ENCODE data around the gene VPREB1. TPM values are rescaled to one million over a fixed set of nuclear protein-coding genes. Genes with fewer than 3 reads are reported as not detected.
"Not testable (repeated sequence)": the region's sequence is repeated elsewhere in the genome, so short reads cannot be mapped to it uniquely, and the experiment has no call there.

Gene VPREB1
- total RNA-seq, 1 donor from 2014 or later: not detected

DNA sequence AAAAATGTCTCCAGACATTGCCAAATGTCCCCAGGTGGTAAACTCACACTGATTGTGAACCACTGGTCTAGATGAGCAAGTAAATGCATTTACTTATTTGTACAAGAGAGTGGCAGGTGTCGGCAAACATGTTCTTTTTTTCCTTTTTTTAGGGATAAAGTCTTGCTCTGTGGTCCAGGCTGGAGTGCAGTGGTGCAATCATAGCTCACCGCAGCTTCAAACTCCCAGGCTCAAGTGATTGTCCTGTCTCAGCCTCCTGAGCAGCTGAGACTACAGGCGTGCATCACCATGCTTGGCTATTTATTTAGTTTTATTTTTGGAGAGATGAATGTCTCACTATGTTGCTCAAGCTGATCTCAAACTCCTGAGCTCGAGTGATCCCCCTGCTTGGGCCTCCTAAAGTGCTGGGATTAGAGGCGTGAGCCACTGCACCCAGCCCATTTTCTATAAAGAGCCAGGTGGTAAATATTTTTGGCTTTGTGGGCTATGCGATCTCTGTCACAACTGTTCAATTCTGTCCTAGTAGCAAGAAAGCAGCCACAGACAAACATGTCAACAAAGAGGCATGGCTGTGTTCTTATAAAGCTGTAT, 1.4 kb downstream of the VPREB1 start:
- DNase-seq (ENCODE audit: low read depth in 2 of 2): no peak

DNA sequence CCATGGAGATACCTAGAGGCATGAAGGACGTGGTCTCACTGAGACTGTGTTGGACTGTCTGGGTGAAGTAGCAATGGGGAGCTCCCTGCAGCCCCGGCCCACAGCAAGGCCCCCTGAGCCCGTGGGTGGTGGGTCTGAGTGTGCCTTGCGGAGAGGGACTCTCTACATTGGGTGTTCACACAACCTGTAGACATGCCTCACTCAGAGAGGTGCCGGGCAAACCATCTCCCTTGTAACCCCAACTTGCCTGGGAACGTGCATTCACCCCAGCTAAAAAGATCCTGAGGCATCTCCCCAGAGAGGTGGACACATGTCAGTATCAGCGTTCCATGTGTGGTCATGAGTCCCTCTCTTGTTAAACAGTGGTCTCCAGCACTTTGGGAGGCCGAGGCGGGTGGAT, 2.1 kb downstream of the VPREB1 start:
- DNase-seq (ENCODE audit: low read depth in 2 of 2): no peak

DNA sequence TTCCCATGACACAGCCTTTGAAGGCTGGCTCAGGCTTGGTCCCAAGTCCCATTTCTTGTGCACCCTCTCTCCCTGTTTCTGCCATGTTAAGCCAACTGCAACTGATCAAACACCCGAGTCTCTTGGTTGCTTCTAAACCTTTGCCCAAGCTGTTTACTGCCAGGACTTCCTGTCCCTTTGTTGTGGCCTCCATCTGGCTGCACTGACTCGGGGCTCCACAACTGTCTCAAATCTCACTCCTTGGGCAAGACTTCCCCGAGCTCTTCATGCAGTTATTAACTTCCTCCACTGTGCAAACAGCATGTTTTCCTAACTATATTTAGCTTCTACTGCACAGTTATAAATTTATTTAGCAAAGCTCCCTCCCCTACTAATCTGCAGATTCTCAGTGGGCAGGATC, 4.3 kb downstream of the VPREB1 start:
- DNase-seq (ENCODE audit: low read depth in 2 of 2): no peak

DNA sequence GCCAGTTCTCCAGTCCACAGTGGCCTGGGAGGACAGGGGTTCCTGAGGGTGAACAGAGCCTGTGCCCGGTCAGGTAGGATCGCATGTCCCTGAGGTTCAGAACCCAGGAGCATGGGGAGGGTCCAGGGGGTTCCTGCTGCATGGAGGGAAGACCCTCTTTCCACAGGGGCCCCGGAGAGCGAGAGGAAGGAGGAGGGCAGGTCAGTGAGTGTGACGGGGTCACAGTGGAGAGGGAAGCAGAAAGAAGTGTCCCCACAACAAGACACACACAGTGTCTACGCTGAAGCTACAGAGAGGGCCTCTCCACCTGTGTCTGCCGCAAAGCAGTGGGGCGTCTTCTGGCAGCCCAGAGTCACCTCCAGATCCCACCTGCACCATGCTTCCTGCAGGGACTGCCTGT, 6.1 kb downstream of the VPREB1 start:
- DNase-seq (ENCODE audit: low read depth in 2 of 2): not testable (repeated sequence)

DNA sequence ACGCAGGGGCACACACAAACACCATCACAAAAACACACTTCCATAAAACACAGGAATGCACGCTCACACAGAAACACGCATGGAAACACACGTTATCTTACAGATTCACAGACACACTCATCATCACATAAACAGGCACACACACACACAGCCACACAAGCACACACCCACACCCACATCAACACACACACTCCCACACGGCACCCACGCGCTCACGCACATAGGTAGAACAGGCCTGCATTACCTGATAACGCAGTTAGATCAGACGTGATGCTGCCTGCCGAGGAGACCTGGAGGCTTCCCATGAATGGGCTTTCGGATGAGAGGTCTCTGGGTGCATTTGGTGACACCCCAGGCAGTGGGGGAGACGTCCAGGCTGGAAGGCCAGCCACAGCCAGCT, 11.5 kb downstream of the VPREB1 start:
- not testable (repeated sequence) for DNase-seq (ENCODE audit: low read depth in 2 of 2)

DNA sequence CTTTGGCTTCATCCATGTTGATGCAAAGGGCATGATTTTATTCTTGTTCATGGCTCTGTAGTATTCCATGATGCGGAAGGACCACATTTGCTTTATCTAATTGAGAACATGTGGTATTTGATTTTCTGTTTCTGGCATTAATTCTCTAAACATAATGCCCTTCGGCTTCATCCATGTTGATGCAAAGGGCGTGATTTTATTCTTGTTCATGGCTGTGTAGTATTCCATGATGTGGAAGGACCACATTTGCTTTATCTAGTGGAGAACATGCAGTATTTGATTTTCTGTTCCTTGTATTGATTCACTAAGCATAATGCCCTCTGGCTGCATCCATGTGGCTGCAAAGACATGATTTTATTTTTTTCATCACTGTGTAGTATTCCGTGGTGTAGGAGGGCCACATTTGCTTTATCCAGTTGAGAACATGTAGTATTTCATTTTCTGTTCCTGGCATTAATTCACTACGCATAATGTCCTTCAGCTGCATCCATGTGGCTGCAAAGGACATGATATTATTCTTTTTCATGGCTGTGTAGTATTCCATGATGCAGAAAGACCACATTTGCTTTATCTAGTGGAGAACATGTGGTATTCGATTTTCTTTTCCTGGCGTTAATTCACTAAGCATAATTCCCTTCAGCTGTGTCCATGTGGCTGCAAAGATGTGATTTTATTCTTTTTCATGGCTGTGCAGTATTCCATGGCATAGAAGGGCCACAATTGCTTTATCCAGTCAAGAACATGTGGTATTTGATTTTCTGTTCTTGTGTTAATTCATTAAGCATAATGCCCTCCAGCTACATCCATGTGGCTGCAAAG, 14.2 kb downstream of the VPREB1 start:
- not testable (repeated sequence) for DNase-seq (ENCODE audit: low read depth in 2 of 2)

DNA sequence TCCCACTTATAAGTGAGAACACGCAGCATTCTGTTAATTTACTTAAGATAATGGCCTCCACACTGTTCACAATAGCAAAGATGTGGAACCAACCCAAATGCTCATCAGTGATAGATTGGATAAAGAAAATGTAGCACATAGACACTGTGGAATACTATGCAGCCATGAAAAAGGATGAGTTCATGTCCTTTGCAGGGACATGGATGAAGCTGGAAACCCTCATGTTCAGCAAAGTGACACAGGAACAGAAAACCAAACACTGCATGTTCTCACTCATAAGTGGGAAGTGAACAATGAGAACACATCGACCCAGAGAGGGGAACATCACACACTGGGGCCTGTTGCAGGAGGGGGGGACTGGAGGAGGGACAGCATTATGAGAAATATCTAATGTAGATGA, 15.6 kb downstream of the VPREB1 start:
- DNase-seq (ENCODE audit: low read depth in 2 of 2): not testable (repeated sequence)

DNA sequence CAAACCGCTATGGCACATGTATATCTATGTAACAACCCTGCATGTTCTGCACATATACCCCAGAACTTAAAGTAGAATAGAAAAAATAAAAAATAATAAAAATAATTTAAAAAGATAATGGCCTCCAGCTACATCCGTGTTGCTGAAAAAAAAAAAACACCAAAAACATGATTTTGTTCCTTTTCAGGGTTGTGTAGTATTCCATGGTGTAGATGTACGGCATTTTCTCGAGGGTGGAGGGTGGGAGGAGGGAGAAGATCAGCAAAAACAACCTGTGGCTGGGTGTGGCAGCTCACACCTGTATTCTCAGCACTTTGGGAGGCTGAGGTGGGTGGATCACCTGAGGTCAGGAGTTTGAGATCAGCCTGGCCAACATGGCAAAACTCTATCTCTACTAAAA, 16.0 kb downstream of the VPREB1 start:
- not testable (repeated sequence) for DNase-seq (ENCODE audit: low read depth in 2 of 2)

DNA sequence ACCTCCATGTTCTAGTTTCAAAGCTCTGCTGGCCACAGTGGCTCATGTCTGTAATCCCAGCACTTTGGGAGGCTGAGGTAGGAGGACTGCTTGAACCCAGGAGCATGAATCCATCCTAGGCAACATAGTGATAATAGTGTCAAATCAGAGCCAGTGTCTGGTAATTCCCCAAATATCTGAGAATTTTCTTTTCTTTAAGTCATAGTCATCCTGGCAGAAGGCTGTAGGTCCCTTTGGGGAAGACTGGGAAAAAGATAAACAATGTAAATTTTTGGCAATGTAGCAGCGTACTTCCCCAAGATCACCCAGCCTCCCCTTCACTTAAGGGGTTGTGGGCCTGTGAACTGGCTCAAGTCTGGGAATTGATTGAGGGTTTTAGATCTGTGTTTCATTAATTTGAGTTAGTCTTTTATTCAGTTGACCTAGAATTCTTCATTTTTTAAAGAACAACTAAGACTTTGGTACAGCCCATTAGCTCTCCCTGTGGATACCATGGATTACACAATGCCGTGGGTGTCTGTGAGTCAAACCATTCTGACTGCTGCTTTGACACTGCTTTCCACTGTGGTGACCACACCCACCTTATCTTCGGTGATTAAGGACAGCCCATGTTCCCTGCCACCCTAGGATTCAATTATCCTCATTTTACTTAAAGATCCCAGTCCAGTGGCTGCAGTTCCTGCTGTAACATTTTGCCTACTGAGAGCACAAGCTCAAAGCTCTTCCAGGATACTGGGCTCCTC, 17.9 kb downstream of the VPREB1 start:
- not testable (repeated sequence) for DNase-seq (ENCODE audit: low read depth in 2 of 2)

DNA sequence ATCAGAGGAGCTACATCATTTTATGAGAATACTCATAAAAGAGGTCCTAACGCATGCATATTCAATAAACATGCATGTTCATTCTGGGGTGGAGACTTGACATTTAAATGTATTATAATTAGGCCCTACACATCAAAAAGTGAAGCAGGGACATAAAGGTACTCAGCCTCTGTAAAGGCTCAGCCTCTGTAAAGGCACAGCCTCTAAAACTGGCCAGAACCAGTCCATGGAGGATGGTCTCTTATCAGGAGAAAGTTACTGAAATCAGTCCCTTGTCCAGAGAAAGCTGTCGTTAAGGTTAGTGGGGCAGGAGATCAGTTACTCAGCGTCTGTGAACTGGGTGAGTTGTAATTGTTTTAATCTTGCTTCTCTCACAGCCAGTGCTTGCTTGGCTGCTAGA, 19.2 kb downstream of the VPREB1 start:
- DNase-seq (ENCODE audit: low read depth in 2 of 2): not testable (repeated sequence)

DNA sequence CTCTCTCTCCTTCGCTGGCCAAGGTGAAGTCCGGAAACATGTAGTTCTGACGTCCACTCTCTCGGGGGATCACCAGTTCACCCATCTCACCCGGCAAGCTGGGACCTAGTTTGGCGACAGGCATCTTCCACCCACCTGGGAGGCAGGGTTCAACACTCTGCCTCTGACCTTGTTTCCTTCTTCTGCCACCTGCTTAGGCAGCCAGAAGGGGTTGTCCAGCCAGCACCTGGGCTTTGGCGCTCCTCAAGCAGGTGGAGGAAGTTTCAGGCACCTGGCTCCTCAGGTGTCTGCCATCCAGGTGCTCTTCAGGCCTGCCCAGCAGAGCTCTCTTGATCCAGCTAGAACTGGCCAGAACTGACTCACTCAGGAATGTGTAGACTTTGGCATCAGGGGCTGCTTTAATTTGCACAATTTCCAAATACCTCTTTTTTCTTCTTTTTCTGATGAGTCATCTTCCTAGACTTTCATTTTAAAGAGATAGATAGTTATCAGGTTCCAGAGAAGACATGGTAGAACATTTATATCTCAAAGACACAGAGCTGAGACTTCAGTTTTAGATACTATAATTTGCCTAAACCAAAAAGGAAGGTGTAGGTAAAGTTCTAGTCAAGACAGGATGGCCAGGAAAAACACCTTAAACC, 25.6 kb downstream of the VPREB1 start:
- DNase-seq (ENCODE audit: low read depth in 2 of 2): not testable (repeated sequence)

DNA sequence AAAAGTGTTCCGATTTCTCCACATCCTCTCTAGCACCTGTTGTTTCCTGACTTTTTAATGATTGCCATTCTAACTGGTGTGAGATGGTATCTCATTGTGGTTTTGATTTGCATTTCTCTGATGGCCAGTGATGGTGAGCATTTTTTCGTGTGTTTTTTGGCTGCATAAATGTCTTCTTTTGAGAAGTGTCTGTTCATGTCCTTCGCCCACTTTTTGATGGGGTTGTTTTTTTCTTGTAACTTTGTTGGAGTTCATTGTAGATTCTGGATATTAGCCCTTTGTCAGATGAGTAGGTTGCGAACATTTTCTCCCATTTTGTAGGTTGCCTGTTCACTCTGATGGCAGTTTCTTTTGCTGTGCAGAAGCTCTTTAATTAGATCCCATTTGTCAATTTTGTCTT, 32.8 kb downstream of the VPREB1 start:
- DNase-seq (ENCODE audit: low read depth in 2 of 2): not testable (repeated sequence)

DNA sequence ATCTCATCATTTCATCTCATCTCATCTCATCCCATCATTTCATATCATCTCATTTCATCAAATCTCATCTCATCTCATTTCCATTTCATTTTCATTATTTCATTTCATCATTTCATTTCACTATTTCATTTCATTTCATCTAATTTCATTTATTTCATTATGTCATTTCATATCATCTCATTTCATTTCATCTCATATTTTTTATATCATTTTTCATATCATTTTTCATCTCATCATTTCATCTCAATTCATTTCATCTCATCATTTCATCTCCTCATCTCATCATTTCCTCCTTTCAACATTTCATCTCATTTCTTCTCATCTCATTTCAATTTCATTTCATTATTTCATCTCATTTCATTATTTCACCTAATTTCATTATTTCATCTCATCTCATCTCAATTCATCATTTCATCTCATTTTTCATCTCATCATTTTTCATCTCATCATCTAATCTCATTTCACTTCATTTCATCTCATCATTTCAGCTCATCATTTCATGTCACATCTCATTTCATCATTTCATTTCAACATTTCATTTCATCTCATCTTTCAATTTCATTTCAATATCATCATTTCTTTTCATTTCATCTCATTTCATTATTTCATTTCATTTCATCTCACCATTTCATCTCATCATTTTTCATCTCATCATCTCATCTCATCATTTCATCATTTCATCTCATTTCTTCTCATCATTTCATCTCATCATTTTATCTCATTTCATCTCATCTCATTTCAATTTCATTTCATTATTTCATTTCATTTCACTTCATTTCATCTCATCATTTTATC, 40.6 kb downstream of the VPREB1 start:
- DNase-seq (ENCODE audit: low read depth in 2 of 2): not testable (repeated sequence)

DNA sequence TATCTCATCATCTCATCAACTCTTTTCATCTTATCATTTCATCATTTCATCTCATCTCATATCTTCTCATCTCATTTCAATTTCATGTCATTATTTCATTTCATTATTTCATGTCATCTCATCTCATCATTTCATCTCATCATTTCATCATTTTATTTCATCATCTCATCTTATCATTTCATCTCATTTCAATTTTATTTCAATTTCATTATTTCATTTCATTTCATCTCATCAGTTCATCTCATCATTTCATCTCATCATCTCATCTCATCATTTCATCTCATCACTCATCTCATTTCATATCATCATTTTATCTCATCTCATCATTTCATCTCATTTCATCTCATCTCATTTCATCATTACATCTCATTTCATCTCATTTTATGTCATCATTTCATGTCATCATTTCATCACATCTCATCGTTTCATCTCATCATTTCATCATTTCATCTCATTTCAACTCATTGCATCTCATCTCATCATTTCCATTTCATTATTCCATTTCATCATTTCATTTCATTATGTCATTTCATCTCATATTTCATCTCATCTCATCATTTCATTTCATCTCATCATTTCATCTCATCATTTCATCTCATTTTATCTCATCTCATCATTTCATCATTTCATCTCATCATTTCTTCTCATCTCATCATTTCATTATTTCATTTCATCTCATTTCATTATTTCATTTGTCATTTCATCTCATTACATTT, 42.0 kb downstream of the VPREB1 start:
- not testable (repeated sequence) for DNase-seq (ENCODE audit: low read depth in 2 of 2)

DNA sequence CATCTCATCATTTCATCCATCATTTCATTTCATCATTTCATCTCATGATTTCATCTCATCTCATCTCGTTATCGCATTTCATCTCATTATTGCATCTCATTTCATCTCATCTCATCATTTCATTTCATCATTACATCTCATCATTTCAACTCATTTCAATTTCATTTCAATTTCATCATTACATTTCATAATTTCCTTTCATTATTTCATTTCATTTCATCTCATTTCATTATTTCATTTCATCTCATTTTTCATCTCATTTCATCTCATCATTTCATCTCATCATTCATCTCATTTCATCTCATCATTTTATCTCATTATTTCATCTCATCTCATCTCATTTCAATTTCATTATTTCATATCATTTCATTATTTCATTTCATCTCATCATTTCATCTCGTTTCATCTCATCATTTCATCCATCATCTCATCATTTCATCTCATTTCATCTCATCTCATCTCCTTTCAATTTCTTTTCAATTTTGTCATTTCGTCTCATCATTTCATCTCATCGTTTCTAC, 42.6 kb downstream of the VPREB1 start:
- DNase-seq (ENCODE audit: low read depth in 2 of 2): not testable (repeated sequence)

DNA sequence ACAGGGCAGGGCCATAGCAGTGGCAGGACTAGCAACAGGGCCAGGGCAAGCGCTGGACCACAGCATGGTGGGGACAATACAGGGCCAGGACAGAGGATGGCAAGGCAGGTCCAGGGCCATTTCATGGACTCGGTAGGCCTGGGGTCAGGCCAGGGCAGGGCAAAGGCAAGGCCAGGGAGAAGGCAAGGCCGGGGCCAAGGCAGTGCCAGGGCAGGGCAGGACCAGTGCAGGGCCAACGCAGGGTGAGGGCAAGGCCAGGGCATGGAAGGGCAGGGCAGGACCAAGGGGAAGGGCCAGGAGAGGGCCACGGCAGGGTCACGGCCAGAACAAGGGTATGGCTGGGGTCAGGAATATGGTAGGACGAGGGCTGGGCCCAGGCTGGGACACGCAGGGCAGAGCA, 45.1 kb downstream of the VPREB1 start:
- DNase-seq (ENCODE audit: low read depth in 2 of 2): not testable (repeated sequence)

DNA sequence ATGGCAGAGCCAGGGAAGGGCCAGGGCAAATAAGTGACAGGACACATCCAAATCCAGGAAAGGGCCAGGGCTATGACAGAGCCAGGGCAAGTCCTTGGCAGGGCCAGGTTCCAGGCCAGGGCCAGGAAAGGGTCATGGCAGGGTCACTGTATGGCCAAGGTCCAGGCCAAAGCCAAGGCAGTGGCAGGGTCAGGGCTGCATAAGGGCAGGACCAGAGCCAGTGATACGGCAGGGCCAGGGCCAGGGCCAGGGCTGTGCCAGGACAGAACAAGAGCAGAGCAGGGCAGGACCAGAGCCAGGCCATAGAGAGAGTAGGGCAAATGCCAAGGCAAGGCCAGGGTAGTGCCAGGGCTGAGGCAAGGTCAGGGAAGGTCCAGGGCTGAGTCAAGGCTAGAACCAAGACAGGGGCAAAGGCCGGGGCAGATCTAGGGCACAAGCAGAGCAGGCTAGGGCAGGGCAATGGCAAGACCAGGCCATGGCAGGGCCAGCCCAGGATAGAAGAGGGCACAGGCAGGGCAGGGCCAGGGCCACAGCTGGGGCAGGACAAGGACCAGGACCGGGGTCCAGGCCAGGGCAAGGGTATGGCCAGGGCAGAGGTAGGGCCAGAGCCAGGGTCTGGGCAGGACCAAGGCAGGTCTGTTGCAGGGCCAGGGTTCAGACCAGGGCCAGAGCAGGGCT, 46.7 kb downstream of the VPREB1 start:
- not testable (repeated sequence) for DNase-seq (ENCODE audit: low read depth in 2 of 2)

DNA sequence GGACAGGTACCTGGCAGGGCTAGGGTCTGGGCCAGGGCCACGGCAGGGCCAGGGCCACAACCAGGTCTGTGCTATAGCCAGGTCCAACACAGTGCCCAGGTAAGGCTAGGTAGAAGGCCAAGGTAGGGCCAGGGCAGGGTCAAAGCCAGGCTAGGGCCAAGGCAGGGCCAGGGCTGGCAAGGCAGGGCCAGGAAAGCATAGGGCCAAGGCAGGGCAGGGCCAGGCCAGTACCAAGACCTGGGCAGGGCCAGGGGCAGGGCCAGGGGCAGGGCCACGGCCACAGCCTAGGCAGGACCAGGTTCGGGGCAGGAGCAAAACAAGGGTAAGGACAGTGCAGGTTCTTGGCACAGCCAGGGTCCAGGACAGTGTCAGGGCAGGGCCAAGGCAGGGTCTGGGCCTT, 48.1 kb downstream of the VPREB1 start:
- DNase-seq (ENCODE audit: low read depth in 2 of 2): not testable (repeated sequence)

DNA sequence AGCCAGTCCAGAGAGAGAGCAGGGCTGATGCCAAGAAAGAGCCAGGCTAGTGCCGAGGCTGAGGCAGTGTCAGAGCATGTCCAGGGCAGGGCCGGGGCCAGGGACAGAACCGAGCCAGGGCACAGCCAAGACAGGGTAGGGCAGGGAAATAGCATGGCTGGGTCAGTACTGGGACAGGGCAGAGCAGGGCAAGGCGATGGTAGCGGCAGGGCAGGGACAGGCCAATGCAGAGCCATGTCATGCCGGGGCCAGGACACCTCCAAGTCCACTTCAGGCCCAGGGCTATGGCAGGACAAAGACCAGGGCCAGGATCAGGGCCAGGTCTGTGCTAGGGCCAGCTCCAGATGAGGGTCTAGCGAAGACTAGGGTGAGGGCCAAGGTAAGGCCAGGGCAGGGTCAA, 48.9 kb downstream of the VPREB1 start:
- not testable (repeated sequence) for DNase-seq (ENCODE audit: low read depth in 2 of 2)

DNA sequence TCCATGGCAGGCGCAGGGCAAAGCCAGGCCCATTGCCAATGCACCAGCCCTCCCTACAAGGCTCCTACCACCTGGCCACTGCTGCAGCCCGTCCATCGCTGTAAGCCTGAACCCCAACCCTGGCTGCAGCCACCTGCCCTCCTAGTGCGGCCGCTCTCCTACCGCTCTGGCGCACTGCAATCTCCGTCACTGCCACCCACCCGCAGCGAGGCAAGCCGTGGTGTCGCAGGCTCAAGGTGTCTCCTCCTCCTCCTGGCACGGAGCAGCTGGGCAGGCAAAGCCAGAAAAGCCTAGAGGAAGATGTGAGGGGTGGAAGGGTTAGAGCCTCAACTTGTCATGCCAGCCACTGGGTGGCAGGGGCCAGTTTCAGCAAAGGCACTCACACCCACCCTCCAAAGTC, 50.1 kb downstream of the VPREB1 start:
- not testable (repeated sequence) for DNase-seq (ENCODE audit: low read depth in 2 of 2)
